Spleen (tissue), 11 donors: ENCODE results near the gene CFAP99. TPM values are rescaled to one million over a fixed set of nuclear protein-coding genes. Genes with fewer than 3 reads are reported as not detected.

Experiments used
- DNase-seq: peaks from one replicate; pipeline ENCODE4 v3.0.0-alpha.2; 2020
- H3K27ac ChIP-seq, 8 donors: fragments of 200-600 bp; sonication (generic) in 7 of 8; 1 replicate in 4 of 8; 2 replicates in 4 of 8; pipeline versions ENCODE4 v1.5.0 to v1.8.0; 2016 to 2021; ENCODE audit warnings: inconsistent platforms in 4 of 8, mild to moderate bottlenecking in 4 of 8, moderate library complexity in 1 of 8
- H3K27me3 ChIP-seq, 7 donors: fragments of 200-600 bp; sonication (generic) in 6 of 7; replicated peaks in 1 of 7; 1 replicate in 4 of 7; 2 replicates in 3 of 7; pipeline versions ENCODE4 v1.5.0 to v1.8.0; 2016 to 2021; ENCODE audit warnings: inconsistent platforms in 3 of 7, mild to moderate bottlenecking in 1 of 7
- H3K36me3 ChIP-seq, 6 donors: fragments of 200-600 bp; sonication (generic) in 5 of 6; 1 replicate in 4 of 6; 2 replicates in 2 of 6; pipeline versions ENCODE4 v1.5.0 to v1.8.0; 2016 to 2021; ENCODE audit warnings: inconsistent platforms in 2 of 6
- H3K4me1 ChIP-seq, 6 donors: fragments of 200-600 bp; sonication (generic) in 5 of 6; 1 replicate in 3 of 6; 2 replicates in 3 of 6; pipeline versions ENCODE4 v1.5.0 to v1.8.0; 2016 to 2021; ENCODE audit warnings: inconsistent platforms in 3 of 6
- H3K4me3 ChIP-seq, 8 donors: fragments of 200-600 bp; sonication (generic) in 7 of 8; 1 replicate in 4 of 8; 2 replicates in 4 of 8; pipeline versions ENCODE4 v1.5.0 to v1.8.0; 2016 to 2021; ENCODE audit warnings: inconsistent platforms in 4 of 8, mild to moderate bottlenecking in 4 of 8, moderate library complexity in 2 of 8
- H3K9me3 ChIP-seq, 8 donors: fragments of 200-600 bp; sonication (generic) in 7 of 8; 1 replicate in 4 of 8; 2 replicates in 4 of 8; pipeline versions ENCODE4 v1.5.0 to v1.8.0; 2016 to 2021; ENCODE audit warnings: inconsistent platforms in 4 of 8
- POLR2A ChIP-seq, 3 donors: fragments of 450-650 bp; IDR thresholded peaks; one replicate each; pipeline ENCODE4 v1.5.1; 2017; ENCODE audit warnings: antibody characterized with exemption in 3 of 3, mild to moderate bottlenecking in 1 of 3
- POLR2AphosphoS5 ChIP-seq, 3 donors: sonication (generic); formaldehyde crosslinking; IDR thresholded peaks; one replicate each; pipeline ENCODE4 v1.5.1; 2017; ENCODE audit warnings: antibody characterized with exemption in 3 of 3
- WGBS, 5 donors: extraction: QIAGEN DNeasy Blood & Tissue Kit in 3 of 5; methylation state at CpG; one replicate each; pipeline versions ENCODE4 v1.1.5 to v1.1.7; 2013 to 2018; 5-methylcytosine and 5-hydroxymethylcytosine counted together
- intact Hi-C: fragments of 100-400 bp; cut with DNase I; formaldehyde crosslinking; loops from one replicate; pipeline ENCODE4 v1.15.0; 2023; ENCODE audit warnings: low total_unique reads
- polyA plus RNA-seq, 3 donors: library from polyadenylated mRNA; stranded (reverse); fragments of 200-250 nt; gene quantifications; one replicate each; pipeline ENCODE4 v1.2.1, GENCODE V29; 2013
- total RNA-seq, 7 donors: library from RNA; depleted of rRNA in 3 of 7; stranded (reverse); fragments of >200 nt in 3 of 7; fragmentation: NEBNext Ultra II Directional in 4 of 7; extraction: Animal tissue kit (Norgen Biotek cat#: 25700) in 4 of 7; gene quantifications; one replicate each; pipeline versions ENCODE4 v1.1.0 to v1.2.1, GENCODE V29; 2016 to 2021
- TF ChIP-seq, protein P1 (sequence below), 11 experiments: fragments of 200-600 bp in 7 of 11; fragments of 450-650 bp in 4 of 11; sonication (generic) in 4 of 11; IDR thresholded peaks in 8 of 11; conservative IDR thresholded peaks in 3 of 11; 1 replicate in 7 of 11; 2 replicates in 4 of 11; pipeline versions ENCODE4 v1.4.0 to v1.8.0; 2016 to 2021; ENCODE audit warnings: antibody characterized with exemption in 11 of 11, inconsistent platforms in 4 of 11, mild to moderate bottlenecking in 1 of 11
- donor health status: healthy with polysubstance abuse.
- donor health status: DM: no; HTN: no; CAD: no; lungs with moderate emphysema.
- donor health status: DM: no; HTN: no; CAD: no.
- donor health status: Bipolar disorder and iron deficiency.
- donor health status: healthy.
- donor health status: DM: no; HTN: no; CAD: no.
- donor health status: DM: yes; HTN: yes; CAD: no.

Gene CFAP99
- total and polyA plus RNA-seq, 10 donors = 0.13 to 0.22 TPM; not detected in 8

DNA sequence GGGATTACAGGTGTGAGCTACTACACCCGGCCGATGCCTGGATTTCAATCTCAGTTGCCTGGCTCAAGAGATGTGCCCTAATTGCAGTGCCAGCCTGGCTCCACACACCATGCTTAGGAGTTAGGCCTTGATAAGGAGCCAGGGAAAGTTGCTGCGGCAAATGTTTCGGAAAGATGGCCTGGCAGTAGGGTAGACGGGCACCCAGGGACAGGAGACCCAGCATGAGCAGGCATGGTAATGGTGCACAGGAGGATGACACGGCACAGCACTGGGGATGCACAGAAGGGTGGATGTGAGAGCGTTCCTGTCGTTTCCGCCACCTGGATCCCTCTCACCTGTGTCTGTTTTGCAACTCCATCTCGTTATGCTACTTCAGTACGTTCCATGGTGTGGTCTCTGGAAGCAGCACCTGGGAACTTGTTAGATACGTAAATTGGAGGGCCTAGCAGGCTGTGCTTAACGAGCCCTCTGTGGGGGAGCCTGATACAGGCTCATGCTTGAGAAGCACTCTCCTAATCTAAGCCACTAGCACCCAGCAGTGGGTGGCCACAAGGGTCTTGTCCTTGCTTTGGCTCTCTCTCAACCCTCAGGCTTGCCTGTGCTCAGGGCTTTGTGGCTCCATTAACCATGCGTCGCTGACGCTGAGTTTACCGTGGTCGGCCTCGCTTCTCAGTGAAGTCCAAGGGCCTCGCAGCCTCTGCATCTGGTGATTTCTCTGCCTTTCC is 70.5 kb downstream of the CFAP99 start:
- 89 to 93% (median 92%) methylated on average over 20 of the region's 20 CpGs for WGBS, 5 donors
- TF ChIP-seq POLR2AphosphoS5 (IDR thresholded peaks at IDR 0.05) = peak in 1 of 3 donors; percentile 10
- no peak for TF ChIP-seq POLR2A (IDR thresholded peaks at IDR 0.05)
- TF ChIP-seq, protein P1, sequence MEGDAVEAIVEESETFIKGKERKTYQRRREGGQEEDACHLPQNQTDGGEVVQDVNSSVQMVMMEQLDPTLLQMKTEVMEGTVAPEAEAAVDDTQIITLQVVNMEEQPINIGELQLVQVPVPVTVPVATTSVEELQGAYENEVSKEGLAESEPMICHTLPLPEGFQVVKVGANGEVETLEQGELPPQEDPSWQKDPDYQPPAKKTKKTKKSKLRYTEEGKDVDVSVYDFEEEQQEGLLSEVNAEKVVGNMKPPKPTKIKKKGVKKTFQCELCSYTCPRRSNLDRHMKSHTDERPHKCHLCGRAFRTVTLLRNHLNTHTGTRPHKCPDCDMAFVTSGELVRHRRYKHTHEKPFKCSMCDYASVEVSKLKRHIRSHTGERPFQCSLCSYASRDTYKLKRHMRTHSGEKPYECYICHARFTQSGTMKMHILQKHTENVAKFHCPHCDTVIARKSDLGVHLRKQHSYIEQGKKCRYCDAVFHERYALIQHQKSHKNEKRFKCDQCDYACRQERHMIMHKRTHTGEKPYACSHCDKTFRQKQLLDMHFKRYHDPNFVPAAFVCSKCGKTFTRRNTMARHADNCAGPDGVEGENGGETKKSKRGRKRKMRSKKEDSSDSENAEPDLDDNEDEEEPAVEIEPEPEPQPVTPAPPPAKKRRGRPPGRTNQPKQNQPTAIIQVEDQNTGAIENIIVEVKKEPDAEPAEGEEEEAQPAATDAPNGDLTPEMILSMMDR (IDR thresholded peaks at IDR 0.05 in 8 of 11, conservative IDR thresholded peaks at IDR 0.05 in 3 of 11) = no peak
- Histone ChIP-seq H3K9me3 (no peaks in the 10 kb centered on the region), H3K4me1 (peaks cover 38 to 87% (median 72%) of the 10 kb centered on the region in 6 donors), H3K36me3 (peaks cover 9 to 56% (median 32%) of the 10 kb centered on the region in 6 donors), H3K27me3 (no peaks in the 10 kb centered on the region), H3K27ac (peak overlapping the region in 5 of 8 donors; percentile 15 to 69 (median 40)), H3K4me3 (no peak overlapping the region)
- intact Hi-C loops = no loop called here
- no peak for DNase-seq

DNA sequence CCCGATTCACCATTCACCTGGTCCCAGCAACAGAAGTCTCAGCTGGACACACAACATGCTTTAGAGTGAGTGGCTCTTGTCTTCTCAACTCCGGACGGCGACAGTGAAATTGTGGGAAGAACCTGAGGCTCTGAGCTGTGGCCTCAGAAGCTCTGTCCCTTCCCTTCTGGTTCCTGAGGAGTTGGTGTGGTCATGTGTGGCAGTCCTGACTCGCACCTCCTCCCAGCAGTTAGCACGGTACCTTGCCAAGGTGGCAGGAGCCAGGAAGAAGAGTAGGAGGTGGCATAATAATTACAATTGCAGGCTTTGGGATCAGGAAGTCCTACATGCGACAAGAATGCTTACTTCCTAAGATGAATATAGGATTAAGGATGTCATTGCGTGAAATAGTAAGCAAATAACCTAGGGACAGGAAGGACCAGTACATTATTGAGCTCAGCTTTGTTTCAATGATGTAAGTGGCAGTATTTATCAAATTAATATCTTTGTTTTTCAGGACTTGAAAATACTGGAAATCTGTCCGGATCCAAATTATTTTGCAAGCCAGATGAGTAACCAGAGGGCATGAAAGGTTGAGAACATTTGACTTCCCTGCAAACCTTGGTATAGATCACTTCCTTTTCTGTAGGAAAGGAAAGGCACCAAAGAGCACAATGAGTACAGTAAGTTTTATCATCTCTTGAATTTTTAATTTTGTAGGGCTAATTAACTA is 71.2 kb downstream of the CFAP99 start:
- DNase-seq = no peak
- intact Hi-C loops = no loop called here
- Histone ChIP-seq H3K27me3 (no peaks in the 10 kb centered on the region), H3K36me3 (peaks cover 9 to 63% (median 32%) of the 10 kb centered on the region in 6 donors), H3K4me1 (peaks cover 31 to 87% (median 66%) of the 10 kb centered on the region in 6 donors), H3K9me3 (no peaks in the 10 kb centered on the region), H3K4me3 (no peak overlapping the region), H3K27ac (peak overlapping the region in 5 of 8 donors; percentile 15 to 69 (median 40))
- no peak for TF ChIP-seq POLR2AphosphoS5 (IDR thresholded peaks at IDR 0.05)
- TF ChIP-seq, protein P1 (IDR thresholded peaks at IDR 0.05 in 8 of 11, conservative IDR thresholded peaks at IDR 0.05 in 3 of 11) = no peak
- TF ChIP-seq POLR2A (IDR thresholded peaks at IDR 0.05) = no peak
- 78 to 86% (median 80%) methylated on average over 9 of the region's 9 CpGs for WGBS, 5 donors

DNA sequence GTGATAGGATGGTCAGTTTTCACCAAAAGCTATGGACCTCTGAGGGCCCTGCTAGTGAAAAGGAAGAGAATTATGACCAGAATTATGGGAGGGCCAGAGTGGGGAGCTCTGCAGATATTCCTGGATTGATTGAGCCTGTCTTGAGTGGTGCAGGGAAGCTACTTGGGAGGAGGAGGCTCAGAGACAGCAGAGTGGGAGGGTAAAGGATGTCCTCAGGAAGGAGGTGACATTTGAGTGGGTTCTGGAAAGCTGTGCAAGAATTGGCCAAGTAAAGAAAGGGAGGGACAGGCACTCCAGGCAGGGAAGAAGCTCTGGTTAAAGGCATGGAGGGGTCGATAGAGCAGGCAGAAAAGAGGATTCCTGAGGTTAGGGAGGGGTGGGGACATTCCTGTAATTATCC is 74.2 kb downstream of the CFAP99 start:
- intact Hi-C loops = no loop called here
- peak overlapping the region in 2 of 8 donors; percentile 26 to 36 for H3K27ac ChIP-seq
- TF ChIP-seq POLR2AphosphoS5 (IDR thresholded peaks at IDR 0.05) (no peak), POLR2A (IDR thresholded peaks at IDR 0.05) (no peak)
- TF ChIP-seq, protein P1 (IDR thresholded peaks at IDR 0.05 in 8 of 11, conservative IDR thresholded peaks at IDR 0.05 in 3 of 11) = no peak
- H3K36me3 ChIP-seq = peaks cover 9 to 93% (median 57%) of the 10 kb centered on the region in 6 donors
- WGBS, 5 donors = 58 to 100% (median 73%) methylated on average over 1 of the region's 1 CpG
- no peaks in the 10 kb centered on the region for H3K27me3 ChIP-seq
- DNase-seq = no peak
- peaks cover 4 to 87% (median 55%) of the 10 kb centered on the region in 6 donors for H3K4me1 ChIP-seq
- H3K4me3 ChIP-seq = no peak overlapping the region
- H3K9me3 ChIP-seq = no peaks in the 10 kb centered on the region

- TF ChIP-seq, protein P1 (IDR thresholded peaks at IDR 0.05 in 8 of 11, conservative IDR thresholded peaks at IDR 0.05 in 3 of 11) = no peak
- TF ChIP-seq POLR2A (IDR thresholded peaks at IDR 0.05) (no peak), POLR2AphosphoS5 (IDR thresholded peaks at IDR 0.05) (no peak)
- no peaks in the 10 kb centered on the region for H3K9me3 ChIP-seq
- H3K4me1 ChIP-seq = peaks cover 0 to 75% (median 37%) of the 10 kb centered on the region in 6 donors
- H3K36me3 ChIP-seq = peaks cover 9 to 100% (median 77%) of the 10 kb centered on the region in 6 donors
- 76 to 91% (median 79%) methylated on average over 3 of the region's 3 CpGs for WGBS, 5 donors
- no peaks in the 10 kb centered on the region for H3K27me3 ChIP-seq
- peak overlapping the region in 1 of 8 donors; percentile 17 for H3K27ac ChIP-seq
- H3K4me3 ChIP-seq = no peak overlapping the region
- intact Hi-C loops = no loop called here
- no peak for DNase-seq
Measured at GRCh38 chr4:2494992-2495391, 76.2 kb downstream of the CFAP99 start.
